AG10803 (cell line): ENCODE measurements around the gene QTRT2.

Experiments
- DNase-seq: peaks from one replicate; pipeline ENCODE4 v3.0.0; 2010; ENCODE audit warnings: low read depth
- H3K4me3 ChIP-seq: 2 replicates; pipeline ENCODE4 v1.5.1; 2011; ENCODE audit warnings: mild to moderate bottlenecking, low read length, control low read depth
- TF ChIP-seq, protein P1 (sequence below): conservative IDR thresholded peaks from 2 replicates; pipeline ENCODE4 v1.5.1; 2011; ENCODE audit warnings: mild to moderate bottlenecking, low read length, control low read depth, inconsistent platforms

The QTRT2 gene

DNA sequence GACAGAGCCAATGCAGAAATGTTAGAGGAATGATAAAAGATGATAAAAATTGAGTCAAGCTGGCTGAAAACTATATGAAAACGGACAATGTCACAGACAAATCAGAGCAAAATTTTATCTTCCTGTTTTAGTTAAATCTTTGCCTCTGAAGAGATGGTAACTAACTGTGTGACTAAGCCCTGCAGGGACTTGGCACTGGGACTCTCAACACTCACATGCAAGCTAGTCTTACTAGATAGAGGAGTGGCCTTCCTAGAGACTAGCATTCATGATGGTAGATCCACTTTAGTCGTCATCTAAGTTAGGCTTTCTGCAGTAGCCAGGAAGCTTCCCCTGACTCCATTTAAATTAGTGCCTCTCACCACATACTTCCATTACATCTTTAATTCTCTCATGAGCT is 4.3 kb upstream of the QTRT2 start:
- peak; percentile 2 for DNase-seq
- TF ChIP-seq, protein P1, sequence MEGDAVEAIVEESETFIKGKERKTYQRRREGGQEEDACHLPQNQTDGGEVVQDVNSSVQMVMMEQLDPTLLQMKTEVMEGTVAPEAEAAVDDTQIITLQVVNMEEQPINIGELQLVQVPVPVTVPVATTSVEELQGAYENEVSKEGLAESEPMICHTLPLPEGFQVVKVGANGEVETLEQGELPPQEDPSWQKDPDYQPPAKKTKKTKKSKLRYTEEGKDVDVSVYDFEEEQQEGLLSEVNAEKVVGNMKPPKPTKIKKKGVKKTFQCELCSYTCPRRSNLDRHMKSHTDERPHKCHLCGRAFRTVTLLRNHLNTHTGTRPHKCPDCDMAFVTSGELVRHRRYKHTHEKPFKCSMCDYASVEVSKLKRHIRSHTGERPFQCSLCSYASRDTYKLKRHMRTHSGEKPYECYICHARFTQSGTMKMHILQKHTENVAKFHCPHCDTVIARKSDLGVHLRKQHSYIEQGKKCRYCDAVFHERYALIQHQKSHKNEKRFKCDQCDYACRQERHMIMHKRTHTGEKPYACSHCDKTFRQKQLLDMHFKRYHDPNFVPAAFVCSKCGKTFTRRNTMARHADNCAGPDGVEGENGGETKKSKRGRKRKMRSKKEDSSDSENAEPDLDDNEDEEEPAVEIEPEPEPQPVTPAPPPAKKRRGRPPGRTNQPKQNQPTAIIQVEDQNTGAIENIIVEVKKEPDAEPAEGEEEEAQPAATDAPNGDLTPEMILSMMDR: no peak

DNA sequence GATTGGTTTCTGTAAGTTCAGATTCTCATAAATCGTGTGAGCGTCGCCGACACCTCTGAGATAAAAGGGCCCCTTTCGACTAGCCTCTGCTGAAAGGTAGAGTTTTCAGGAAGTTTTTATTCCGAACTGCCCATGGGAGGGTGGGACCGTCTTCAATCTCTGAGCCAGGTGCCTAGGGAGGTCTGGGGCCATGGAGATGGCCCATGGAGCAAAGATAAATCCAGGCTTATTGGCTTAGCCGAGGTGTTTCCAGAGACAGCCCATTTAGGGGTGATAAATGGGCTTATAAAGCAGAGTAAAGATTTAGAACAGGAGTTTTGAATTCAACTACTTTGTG is 442 bp downstream of the QTRT2 start:
- peak overlapping the region; percentile 82 for H3K4me3 ChIP-seq
- TF ChIP-seq, protein P1: no peak
- no peak for DNase-seq

More for the DNA sequence above, 4.3 kb upstream of the QTRT2 start:
- no peak overlapping the region for H3K4me3 ChIP-seq

DNA sequence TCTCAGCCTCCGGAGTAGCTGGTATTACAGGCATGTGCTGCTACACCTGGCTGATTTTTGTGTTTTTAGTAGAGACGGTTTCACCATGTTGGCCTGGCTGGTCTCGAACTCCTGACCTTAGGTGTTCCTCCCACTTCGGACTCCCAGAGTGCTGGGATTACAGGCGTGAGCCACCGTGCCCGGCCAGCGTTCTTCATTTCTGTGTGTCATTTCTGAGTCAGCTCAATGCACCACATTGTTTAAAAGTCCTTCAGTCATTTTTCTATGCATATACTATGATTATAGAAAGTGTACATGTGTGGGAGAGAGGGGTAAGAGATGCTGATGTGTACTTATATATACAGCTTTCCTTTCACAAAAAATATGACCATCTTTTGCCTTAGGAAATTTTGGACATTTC is 2.1 kb downstream of the QTRT2 start:
- DNase-seq: no peak
- H3K4me3 ChIP-seq: no peak overlapping the region
- TF ChIP-seq, protein P1: no peak

DNA sequence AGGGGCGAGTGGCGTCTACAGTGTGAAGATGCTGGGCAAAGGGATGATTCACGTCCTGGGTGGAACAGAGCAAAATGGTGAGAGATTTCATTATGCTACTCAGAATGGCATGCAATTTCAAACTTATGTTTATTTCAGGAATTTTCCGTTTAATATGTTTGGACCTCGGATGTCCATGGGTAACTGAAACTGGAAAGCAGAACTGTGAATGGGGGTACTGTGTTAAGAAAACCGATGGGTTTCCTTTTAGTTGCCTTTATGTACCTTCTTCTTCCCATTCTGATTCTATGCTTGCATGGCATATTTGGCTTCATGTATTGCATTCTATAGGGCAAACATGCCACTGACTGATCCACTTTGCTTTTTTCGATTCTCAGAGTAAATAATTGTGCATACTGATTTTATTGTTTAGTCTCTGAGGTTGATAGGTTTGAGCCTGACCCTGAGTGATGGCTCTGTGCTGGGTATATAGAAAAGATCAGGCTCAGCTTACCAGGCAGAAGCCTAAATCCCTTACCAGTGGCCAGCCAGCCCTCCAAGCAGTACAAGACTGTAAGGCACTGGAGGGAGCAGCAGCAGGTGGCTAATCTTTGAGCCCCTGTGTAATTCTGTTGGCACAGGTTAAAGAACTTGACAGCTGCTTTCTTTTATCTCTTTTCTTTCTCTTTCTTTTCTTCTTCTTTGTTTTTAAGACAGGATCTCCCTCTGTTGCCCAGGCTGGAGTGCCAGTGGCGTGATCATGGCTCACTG is 4.5 kb downstream of the QTRT2 start:
- DNase-seq: no peak
- no peak overlapping the region for H3K4me3 ChIP-seq
- TF ChIP-seq, protein P1: no peak

DNA sequence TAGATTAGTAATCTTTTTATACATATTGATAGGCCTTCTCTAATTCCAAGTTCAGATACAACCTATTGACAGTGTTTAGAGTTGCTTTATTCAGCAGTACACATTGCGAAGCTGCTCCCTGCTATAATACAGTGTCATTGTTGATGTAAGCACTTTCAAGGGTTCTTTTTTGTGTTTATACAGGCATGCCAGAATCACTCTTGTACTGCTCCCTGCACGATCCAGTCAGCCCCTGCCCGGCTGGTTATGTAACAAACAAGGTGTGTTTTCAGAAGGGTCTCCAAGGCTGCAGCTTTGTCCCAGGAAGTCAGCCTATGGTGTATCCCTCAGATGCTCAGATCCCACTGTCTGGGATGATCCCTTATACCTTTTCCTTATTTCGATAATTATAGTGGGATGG is 11.3 kb downstream of the QTRT2 start:
- no peak for DNase-seq
- H3K4me3 ChIP-seq: no peak overlapping the region
- TF ChIP-seq, protein P1: no peak

DNA sequence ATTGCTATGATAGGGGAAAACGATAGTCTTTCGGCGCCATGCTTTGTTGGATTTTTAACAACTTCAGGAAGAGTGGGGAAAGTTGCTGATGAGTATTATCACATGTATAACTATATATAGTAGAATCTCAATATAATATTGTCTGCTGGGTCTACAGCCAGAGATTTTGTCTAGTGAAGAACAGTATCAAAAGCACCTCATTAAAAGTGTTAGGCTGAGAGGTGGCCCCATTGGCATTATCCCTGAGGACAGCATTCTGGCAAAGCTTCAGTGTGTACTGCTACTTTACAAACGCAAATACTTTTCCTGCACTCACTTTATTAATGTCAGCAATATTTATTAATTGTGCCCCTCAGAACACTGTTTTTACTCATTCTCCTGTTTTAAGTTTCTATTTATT is 11.8 kb downstream of the QTRT2 start:
- no peak overlapping the region for H3K4me3 ChIP-seq

DNA sequence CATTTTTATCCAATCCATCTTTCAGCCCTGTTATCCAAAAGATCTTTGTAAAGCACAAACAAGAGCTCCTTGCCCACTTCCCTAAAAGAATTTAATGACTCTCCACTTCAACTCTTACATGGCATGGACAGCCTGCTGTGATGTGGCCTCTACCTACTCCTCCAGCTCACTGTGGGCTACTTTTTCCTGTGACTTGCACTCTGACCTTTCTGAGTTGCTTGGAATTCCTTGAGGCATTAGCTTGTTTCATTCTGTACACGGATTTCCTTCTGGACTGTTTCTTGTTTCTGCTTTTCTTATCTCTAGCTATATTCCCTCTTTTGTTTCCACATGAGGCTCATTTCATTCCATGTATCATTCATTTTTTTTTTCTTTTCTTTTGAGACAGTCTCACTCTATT is 15.2 kb downstream of the QTRT2 start:
- TF ChIP-seq, protein P1: no peak
- H3K4me3 ChIP-seq: no peak overlapping the region
- DNase-seq: no peak

More for the DNA sequence above, 11.8 kb downstream of the QTRT2 start:
- TF ChIP-seq, protein P1: no peak
- DNase-seq: no peak
